NCI-H146 treated with DMSO at 0.1 percent for 48 hours (cell line): ENCODE results near the gene DIP2C.
A peak's percentile ranks its signal among the peaks of the same experiment; 100 is the strongest.
"Not testable (repeated sequence)": the region's sequence is repeated elsewhere in the genome, so short reads cannot be mapped to it uniquely, and the experiment has no call there.

Experiments
- DNase-seq: peaks from one replicate; lab custom pipeline; 2025; ENCODE audit not compliant: unreplicated experiment; lab: John Stamatoyannopoulos, UW

Gene DIP2C

DNA sequence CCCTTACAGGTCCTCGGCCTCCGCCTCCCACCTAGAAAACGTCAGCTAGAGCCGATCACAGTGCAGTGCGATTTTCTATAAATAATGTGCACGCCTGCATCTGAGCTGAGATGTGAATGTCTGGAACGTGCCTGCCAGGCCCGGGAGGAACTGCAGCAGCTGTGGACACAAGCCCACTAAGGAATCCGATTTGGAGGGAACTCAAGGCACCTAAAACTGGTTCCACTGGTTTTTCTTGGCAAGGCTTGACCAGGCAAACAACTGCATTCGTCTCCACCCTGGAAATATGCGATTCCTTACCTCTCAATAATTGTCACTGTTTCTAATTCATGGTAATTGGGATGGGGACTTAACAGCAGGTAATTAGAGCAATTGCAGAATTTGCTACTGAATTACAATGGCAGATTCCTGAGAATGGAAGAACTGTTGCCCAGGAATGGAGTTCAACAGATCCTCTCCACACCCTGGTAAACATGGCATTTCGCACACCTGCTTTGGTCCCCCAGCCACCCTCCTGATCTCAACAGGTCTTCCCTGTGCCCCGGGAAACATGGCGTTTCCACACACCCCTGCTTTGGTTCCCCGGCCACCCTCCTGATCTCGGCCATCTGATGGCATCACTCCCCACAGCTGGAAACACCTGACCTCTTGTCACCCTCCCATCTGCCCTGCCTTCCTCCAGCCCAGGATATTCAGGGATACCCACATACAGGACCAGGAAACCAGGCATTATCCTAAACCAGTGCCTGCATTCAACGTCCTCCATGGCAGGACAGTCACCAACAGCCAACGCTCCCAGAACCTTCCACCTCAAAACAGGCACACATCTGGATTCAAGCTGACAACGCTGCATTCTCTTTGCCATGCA lies 76.0 kb downstream of the DIP2C start:
- peak; percentile 77 for DNase-seq

GRCh38 chr10:612696-613095 lies 76.8 kb downstream of the DIP2C start:
- no peak for DNase-seq

GRCh38 chr10:610642-611305 lies 78.7 kb downstream of the DIP2C start:
- not testable (repeated sequence) for DNase-seq

- DNase-seq, result no peak
These were observed 79.5 kb downstream of the DIP2C start for GRCh38 chr10:609868-610545.

- DNase-seq, result no peak
These were observed 80.2 kb downstream of the DIP2C start for GRCh38 chr10:609262-609658.

GRCh38 chr10:608331-609261 lies 80.9 kb downstream of the DIP2C start:
- no peak for DNase-seq

GRCh38 chr10:607545-608185 lies 81.8 kb downstream of the DIP2C start:
- no peak for DNase-seq

DNA sequence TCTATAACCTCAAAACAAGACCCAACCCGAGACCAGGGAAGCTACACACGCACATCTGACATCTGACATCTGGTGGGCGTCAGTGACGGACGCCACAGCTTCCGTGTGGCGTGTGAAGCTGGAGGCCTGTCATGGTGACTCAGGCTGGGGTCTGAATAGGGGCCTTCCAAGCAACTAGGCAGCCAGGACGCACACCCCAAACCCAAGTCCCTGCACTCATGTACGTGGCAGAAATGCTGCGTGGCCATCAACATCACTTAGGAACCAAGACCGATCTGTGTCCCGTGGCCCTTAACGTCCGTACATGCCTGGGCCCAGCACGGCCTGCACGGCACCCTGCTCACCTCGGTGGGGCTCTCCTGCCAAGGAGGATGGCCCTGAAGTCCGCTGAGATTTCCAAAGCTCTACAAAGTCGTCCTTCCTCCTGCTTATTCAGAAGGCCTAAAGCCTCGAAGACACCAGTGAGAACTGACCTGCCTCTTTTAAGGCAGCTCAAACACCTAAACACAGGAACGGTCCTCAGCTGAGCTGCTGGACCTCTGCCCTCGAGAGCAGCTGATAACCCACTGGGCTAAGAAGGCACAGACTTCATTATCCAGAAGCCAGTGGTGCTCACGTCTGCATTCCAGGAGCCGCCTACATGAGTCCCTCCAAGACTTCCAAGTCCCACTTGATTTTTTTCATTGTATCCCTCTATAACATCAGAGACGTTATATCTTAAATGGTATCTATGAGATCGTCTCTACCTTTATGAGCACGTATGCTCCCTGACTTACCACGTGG lies 82.5 kb downstream of the DIP2C start:
- no peak for DNase-seq

- no peak for DNase-seq
These were observed 83.7 kb downstream of the DIP2C start for GRCh38 chr10:605632-606325.

DNA sequence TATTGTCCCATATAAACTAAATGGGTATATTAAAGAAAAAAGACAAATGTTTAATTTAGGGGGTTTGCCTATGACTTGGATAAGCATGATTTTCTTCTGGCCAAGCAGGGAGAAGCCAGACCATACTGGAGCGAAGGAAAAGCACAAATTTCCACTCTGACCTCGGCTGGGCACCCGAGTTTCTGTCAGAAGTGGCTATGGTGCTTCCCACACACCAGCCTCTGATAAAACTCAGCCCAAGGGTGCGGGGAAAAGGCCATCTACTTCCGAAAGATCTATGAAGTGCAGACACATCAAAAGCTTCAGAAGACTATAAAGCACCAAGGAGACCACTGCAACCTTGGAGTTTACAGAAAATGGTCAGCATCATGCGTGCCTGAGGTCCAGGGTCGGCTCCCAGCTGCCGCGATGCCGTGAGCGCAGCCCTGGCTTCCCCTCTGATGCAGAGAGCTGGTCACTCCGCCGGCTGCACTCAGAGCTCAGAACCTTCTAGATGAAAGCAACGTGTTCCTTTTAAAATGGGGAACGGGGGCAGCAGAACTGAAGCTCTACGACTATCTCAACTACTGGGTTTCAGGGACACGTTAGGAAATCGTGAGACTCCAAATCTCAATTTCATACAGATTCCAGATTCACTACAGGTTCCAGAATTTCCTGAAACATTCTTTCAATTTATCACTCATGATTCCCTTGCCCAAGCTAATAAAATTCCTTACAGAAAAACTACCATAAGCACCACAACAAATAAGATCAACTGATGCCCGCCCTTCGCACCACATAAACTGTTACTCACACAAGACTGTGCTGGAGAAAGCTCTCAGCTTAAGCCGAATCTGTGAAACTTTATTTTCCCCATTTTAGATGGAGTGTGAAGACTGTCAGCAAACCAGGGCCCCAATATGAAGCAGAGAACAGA lies 84.5 kb downstream of the DIP2C start:
- DNase-seq, result no peak

DNA sequence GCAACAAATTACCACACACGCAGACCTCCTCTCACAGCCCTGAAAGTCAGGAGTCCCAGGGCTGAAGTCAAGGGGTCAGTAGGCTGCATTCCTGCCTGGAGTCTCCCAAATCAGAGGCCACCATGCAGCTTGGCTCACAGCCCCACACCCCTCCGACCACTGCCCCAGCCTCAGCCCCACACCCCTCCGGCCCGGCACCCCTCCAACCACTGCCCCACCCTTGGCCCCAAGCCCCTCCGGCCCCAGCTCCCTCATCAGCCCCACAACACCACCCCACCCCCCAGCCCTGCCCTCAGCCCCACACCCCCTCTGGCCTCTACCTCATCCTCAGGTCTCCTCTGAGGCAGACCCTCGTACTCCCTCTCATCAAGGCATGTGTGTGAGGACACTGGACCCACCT lies 85.7 kb downstream of the DIP2C start:
- DNase-seq, result no peak

- no peak for DNase-seq
These were observed 87.0 kb downstream of the DIP2C start for GRCh38 chr10:602391-603005.

- no peak for DNase-seq
These were observed 87.9 kb downstream of the DIP2C start for GRCh38 chr10:601660-601963.

GRCh38 chr10:600876-601659 lies 88.4 kb downstream of the DIP2C start:
- DNase-seq, result no peak

DNA sequence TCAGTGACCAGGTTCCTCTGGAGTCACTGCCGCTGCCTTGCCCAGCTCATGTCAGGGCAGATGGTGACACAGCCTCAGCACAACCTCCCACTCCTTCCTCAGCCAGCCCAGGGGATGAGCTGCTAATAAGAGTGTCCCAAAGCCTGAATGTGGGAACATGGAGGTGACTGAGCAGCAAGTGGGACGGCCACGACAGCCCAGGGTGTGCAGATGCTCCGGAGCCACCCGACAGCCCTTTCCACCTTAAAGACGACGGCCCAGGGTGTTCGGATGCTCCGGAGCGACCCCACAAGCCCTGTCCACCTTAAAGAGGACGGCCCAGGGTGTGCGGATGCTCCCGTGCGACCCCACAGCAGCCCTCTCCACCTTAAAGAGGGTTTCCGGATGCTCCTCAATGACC lies 89.2 kb downstream of the DIP2C start:
- DNase-seq, result no peak

DNA sequence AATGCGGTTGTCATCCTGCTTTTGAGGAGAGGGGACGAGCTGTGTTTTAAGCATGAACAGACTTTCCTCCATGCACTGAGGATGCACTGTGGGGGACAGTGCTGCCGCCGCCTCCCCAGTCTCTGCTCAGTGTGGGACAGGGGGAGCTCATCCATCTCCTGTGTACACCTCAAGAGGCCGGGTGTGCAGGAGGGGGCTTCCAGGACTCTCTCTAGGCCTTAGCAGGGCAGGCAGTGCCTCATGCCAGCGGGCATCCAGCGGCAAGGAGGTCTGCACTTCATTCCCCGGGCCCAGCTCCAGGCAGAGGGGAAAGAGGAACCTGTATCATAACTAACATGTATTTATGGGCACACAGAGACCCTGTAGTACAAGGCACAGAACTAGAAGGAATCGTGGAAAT lies 89.7 kb downstream of the DIP2C start:
- no peak for DNase-seq
